ENCODE measurements around the gene AUNIP.

Gene AUNIP

DNA sequence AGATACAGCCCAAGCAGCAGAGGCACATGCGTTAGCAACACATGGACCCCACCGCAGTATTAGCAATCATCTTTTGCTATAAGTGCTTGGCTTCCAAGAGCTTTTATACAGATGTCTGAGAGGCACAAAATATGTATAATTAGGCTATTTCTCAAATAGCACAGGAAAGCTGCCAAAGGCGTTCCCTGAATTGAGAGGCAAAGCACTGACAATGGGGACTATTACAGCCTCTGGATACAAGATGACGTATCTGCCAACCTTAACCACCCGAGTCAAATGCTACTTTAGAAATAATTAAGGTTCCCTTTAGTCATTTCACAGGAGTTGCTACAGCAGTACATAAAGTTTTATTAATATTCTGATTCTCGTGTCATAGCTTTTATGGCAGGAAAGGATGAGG lies 40.5 kb upstream of the AUNIP start:
- Histone ChIP-seq H3K4me3 (replicated peaks; ENCODE audit: insufficient read depth, low read length) (no peak overlapping the region), H3K27ac (replicated peaks) (no peak overlapping the region), H3K27me3 (ENCODE audit: insufficient read depth, poor library complexity, severe bottlenecking) (no peaks in the 10 kb centered on the region)
- TF ChIP-seq, protein P1, sequence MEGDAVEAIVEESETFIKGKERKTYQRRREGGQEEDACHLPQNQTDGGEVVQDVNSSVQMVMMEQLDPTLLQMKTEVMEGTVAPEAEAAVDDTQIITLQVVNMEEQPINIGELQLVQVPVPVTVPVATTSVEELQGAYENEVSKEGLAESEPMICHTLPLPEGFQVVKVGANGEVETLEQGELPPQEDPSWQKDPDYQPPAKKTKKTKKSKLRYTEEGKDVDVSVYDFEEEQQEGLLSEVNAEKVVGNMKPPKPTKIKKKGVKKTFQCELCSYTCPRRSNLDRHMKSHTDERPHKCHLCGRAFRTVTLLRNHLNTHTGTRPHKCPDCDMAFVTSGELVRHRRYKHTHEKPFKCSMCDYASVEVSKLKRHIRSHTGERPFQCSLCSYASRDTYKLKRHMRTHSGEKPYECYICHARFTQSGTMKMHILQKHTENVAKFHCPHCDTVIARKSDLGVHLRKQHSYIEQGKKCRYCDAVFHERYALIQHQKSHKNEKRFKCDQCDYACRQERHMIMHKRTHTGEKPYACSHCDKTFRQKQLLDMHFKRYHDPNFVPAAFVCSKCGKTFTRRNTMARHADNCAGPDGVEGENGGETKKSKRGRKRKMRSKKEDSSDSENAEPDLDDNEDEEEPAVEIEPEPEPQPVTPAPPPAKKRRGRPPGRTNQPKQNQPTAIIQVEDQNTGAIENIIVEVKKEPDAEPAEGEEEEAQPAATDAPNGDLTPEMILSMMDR (IDR thresholded peaks at IDR 0.05; ENCODE audit: insufficient read depth, low read length): no peak
- TF ChIP-seq GABPA (IDR thresholded peaks at IDR 0.05; ENCODE audit: low read depth) (no peak), POLR2AphosphoS5 (IDR thresholded peaks at IDR 0.05; ENCODE audit: low read depth) (no peak), SPI1 (IDR thresholded peaks at IDR 0.05; ENCODE audit: borderline replicate concordance, low read depth) (no peak)
- TF ChIP-seq, protein P2, sequence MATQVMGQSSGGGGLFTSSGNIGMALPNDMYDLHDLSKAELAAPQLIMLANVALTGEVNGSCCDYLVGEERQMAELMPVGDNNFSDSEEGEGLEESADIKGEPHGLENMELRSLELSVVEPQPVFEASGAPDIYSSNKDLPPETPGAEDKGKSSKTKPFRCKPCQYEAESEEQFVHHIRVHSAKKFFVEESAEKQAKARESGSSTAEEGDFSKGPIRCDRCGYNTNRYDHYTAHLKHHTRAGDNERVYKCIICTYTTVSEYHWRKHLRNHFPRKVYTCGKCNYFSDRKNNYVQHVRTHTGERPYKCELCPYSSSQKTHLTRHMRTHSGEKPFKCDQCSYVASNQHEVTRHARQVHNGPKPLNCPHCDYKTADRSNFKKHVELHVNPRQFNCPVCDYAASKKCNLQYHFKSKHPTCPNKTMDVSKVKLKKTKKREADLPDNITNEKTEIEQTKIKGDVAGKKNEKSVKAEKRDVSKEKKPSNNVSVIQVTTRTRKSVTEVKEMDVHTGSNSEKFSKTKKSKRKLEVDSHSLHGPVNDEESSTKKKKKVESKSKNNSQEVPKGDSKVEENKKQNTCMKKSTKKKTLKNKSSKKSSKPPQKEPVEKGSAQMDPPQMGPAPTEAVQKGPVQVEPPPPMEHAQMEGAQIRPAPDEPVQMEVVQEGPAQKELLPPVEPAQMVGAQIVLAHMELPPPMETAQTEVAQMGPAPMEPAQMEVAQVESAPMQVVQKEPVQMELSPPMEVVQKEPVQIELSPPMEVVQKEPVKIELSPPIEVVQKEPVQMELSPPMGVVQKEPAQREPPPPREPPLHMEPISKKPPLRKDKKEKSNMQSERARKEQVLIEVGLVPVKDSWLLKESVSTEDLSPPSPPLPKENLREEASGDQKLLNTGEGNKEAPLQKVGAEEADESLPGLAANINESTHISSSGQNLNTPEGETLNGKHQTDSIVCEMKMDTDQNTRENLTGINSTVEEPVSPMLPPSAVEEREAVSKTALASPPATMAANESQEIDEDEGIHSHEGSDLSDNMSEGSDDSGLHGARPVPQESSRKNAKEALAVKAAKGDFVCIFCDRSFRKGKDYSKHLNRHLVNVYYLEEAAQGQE (IDR thresholded peaks at IDR 0.05; ENCODE audit: insufficient replicate concordance, low read depth): no peak
- no peak for DNase-seq (ENCODE audit: low read depth in 1 of 2, low spot score in 1 of 2)

DNA sequence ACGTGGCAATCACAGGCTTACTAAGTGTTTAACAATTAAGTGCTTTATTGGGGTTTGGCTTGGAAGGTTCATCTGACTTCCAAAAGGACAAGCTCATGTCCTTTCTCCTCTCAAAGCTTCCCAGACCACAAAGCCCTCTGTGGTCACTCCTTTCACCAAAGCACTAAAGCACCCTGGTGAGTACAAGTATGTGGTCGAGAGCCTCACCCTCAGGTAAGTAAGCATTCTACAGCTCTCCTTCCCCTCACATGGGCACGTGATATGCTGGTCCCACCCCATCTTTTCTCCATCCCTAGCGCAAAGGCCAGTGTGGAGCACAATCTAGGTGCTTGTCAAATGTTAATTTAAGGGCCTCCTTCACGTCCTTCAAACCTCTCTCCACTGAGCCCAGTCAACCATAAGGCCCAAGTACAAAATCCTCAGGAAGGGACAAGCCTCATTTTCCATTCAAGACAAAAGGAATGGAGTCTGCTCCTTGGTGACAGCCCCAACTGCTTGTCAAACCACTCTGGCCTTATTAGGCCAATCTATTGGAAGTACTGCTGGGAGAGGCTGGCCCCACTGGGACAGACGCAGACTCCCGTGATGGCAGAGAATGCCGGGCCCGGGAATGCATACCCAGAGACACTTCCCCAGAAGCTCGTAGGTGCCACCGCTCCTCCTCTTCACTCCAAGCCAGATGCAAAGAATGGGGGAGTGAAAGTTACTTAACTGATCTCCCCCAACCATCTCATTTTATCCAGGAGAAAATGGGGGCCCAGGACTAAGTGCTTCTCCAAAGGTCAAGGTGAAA lies 39.2 kb upstream of the AUNIP start:
- Histone ChIP-seq H3K27me3 (ENCODE audit: insufficient read depth, poor library complexity, severe bottlenecking) (no peaks in the 10 kb centered on the region), H3K27ac (replicated peaks) (no peak overlapping the region), H3K4me3 (replicated peaks; ENCODE audit: insufficient read depth, low read length) (no peak overlapping the region)
- TF ChIP-seq, protein P1 (IDR thresholded peaks at IDR 0.05; ENCODE audit: insufficient read depth, low read length): no peak
- TF ChIP-seq SPI1 (IDR thresholded peaks at IDR 0.05; ENCODE audit: borderline replicate concordance, low read depth): no peak
- peak; percentile 53 for TF ChIP-seq POLR2AphosphoS5 (IDR thresholded peaks at IDR 0.05; ENCODE audit: low read depth)
- DNase-seq (ENCODE audit: low read depth in 1 of 2, low spot score in 1 of 2): no peak

DNA sequence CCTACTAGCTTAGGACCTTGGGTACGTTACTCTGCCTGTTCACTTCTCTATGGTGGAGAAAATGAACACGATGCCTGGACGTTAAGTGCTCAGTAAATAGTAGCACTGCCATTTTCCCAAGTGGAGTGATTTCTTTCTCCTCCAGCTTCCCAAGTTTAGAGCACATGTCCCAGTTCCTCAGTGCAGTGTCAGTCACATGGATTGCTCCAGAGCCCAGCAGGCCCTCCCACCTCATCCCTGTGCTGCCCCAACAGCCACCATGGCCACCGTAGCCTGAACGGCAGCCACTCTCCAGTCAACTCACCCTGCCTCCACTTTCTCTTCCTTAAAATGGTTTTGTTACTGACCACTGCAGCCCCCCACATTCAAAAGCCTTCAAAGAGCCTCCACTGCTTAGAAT lies 38.5 kb upstream of the AUNIP start:
- DNase-seq (ENCODE audit: low read depth in 1 of 2, low spot score in 1 of 2): no peak
- TF ChIP-seq, protein P1 (IDR thresholded peaks at IDR 0.05; ENCODE audit: insufficient read depth, low read length): no peak
- TF ChIP-seq, protein P2 (IDR thresholded peaks at IDR 0.05; ENCODE audit: insufficient replicate concordance, low read depth): no peak
- TF ChIP-seq POLR2AphosphoS5 (IDR thresholded peaks at IDR 0.05; ENCODE audit: low read depth) (no peak), GABPA (IDR thresholded peaks at IDR 0.05; ENCODE audit: low read depth) (no peak), SPI1 (IDR thresholded peaks at IDR 0.05; ENCODE audit: borderline replicate concordance, low read depth) (no peak)
- H3K27me3 ChIP-seq (ENCODE audit: insufficient read depth, poor library complexity, severe bottlenecking): no peaks in the 10 kb centered on the region
- H3K4me3 ChIP-seq (replicated peaks; ENCODE audit: insufficient read depth, low read length): no peak overlapping the region
- no peak overlapping the region for H3K27ac ChIP-seq (replicated peaks)
